DOHH2 (cell line): ENCODE measurements around the gene ZNF37A.

Experiments used
- EZH2phosphoT487 ChIP-seq: fragments of 200-600 bp; sonication (generic); IDR thresholded peaks from 2 replicates; pipeline ENCODE4 v1.6.1; 2017; ENCODE audit warnings: borderline replicate concordance, mild to moderate bottlenecking, antibody characterized with exemption, low read length, moderate library complexity, mixed read lengths
- TF ChIP-seq, protein P1 (sequence below): fragments of 200-600 bp; sonication (generic); IDR thresholded peaks from one replicate; pipeline ENCODE4 v1.5.1; 2014; ENCODE audit warnings: antibody characterized with exemption, mild to moderate bottlenecking, low read depth, low read length; ENCODE audit not compliant: poor library complexity, severe bottlenecking

DNA sequence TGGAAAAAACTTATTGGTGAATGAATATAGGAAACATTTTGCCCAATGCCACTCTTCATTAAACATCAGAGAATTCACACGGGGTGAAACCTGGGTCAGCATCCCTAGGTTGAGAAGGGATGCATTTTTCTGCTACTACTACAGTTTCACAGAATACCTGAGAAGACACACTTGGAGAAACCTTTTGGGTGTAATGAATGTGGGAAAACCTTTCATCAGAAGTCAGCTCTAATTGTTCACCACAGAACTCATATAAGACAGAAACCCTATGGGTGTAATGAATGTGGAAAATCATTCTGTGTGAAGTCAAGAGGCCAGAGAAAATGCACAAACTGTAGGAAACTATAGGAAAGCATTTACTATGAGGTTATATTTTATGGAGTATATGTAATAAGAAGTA lies 24.9 kb downstream of the ZNF37A start:
- no peak for TF ChIP-seq EZH2phosphoT487
- TF ChIP-seq, protein P1, sequence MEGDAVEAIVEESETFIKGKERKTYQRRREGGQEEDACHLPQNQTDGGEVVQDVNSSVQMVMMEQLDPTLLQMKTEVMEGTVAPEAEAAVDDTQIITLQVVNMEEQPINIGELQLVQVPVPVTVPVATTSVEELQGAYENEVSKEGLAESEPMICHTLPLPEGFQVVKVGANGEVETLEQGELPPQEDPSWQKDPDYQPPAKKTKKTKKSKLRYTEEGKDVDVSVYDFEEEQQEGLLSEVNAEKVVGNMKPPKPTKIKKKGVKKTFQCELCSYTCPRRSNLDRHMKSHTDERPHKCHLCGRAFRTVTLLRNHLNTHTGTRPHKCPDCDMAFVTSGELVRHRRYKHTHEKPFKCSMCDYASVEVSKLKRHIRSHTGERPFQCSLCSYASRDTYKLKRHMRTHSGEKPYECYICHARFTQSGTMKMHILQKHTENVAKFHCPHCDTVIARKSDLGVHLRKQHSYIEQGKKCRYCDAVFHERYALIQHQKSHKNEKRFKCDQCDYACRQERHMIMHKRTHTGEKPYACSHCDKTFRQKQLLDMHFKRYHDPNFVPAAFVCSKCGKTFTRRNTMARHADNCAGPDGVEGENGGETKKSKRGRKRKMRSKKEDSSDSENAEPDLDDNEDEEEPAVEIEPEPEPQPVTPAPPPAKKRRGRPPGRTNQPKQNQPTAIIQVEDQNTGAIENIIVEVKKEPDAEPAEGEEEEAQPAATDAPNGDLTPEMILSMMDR, result no peak
